ENCODE measurements around the gene MAGOH. TPM values are rescaled to one million over a fixed set of nuclear protein-coding genes. Genes with fewer than 3 reads are reported as not detected.
"Not testable (repeated sequence)": the region's sequence is repeated elsewhere in the genome, so short reads cannot be mapped to it uniquely, and the experiment has no call there.

MAGOH gene
- total RNA-seq, 1 experiment from 2014 or later, result 68.2 TPM

- peak; percentile 90 for DNase-seq (ENCODE audit: low read depth)
These were observed 18.0 kb downstream of the MAGOH start, which contains the start of gene CZIB for GRCh38 chr1:53220171-53220961. Gene CZIB, minus strand, starts transcription at chr1:53220634. Its CDS starts 59 bp downstream, at chr1:53220575.

DNA sequence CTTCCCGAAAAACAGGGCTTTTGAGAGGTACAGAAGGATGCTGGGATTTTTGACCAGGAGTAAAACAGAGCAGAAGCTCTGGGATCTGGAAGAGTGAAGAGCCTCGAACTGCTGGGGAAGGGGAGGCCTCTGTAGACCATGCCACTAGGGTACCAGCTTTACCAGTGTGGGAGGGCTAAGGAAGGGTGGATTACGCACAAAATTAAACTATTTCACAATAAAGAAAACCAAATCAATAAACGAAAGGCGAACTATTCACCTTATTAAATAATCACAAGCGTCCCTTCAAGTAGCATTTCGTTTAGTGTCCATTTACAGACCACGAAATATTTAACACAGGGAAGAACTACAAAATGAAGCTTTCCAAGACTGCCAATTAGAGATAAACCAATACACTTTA is 18.6 kb downstream of the MAGOH start:
- no peak for DNase-seq (ENCODE audit: low read depth)

GRCh38 chr1:53218201-53218600 is 20.1 kb downstream of the MAGOH start:
- DNase-seq (ENCODE audit: low read depth), result no peak

DNA sequence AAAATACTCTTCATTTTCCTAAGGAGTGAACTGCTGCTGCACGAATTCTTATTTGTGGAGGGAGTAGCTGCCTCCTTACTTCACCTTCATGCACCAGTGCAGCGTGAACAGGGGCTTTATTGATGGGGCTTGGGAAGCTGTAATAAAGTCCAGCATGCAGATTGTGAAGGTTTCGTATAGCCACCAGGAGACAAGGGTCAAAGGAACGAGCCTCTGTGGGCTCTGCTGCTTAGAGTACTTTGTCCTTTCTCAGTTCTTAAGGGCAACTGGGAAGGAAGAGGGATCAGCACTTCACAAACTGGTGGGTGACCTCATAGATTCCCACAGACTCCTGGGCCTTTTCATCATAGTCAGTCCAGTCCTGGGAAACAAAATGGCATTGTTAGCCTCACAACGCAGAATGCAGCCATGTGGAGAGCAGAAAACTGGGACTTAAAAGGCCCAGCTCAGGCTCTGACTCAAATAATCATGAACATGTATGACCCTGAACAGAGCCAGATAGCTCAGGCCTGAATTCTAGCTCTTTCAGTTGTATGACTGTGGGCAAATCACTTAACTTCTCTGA is 23.9 kb downstream of the MAGOH start:
- DNase-seq (ENCODE audit: low read depth), result no peak

- DNase-seq (ENCODE audit: low read depth), result no peak
These were observed 27.4 kb downstream of the MAGOH start for GRCh38 chr1:53210954-53211353.

DNA sequence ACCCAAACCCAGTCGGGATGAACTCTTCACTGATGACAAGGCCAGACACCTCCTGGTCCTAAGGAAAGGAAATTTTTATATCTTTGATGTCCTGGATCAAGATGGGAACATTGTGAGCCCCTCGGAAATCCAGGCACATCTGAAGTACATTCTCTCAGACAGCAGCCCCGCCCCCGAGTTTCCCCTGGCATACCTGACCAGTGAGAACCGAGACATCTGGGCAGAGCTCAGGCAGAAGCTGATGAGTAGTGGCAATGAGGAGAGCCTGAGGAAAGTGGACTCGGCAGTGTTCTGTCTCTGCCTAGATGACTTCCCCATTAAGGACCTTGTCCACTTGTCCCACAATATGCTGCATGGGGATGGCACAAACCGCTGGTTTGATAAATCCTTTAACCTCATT is 28.0 kb downstream of the MAGOH start:
- DNase-seq (ENCODE audit: low read depth), result no peak

DNA sequence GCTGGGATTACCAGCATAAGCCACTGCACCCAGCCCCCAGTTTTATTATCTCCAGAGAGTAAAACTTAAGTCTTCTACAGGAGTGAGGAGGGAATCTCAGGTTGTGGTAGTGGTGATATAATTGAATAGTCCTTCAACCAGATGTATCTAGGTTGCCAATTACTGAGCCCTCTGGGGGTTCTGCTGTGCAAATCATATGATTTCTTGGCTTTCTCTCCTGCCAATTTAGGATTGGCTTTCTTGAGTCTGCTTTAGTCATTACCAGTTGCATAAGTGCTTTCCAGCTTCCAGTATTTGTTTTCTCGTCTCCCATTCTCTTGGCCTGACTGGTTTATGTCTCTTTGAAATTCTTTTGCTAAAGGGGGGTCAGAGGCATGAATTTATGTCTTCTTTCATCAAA is 30.6 kb downstream of the MAGOH start:
- DNase-seq (ENCODE audit: low read depth), result no peak

GRCh38 chr1:53206735-53207379 is 31.5 kb downstream of the MAGOH start:
- DNase-seq (ENCODE audit: low read depth), result no peak

DNA sequence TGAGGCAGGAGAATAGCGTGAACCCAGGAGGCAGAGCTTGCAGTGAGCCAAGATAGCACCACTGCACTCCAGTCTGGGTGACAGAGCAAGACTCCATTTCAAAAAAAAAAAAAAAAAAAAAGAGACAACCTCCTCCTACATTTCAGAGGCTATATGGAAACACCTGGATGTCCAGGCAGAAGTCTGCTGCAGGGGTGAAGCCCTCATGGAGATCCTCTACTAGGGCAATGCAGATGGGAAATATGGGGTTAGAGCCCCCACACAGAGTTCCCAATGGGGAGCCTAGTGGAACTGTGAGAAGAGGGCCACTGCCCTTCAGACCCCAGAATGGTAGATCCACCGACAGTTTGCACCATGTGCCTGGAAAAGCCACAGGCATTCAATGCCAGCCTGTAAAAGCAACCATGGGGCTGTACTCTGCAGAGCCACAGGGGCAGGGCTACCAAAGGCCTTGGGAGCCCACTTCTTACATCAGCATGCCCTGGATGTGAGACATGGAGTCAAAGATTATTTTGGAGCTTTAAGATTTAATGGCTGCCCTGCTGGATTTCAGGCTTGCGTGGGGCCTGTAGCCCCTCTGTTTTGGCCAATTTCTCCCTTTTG is 32.1 kb downstream of the MAGOH start:
- DNase-seq (ENCODE audit: low read depth), result not testable (repeated sequence)

- not testable (repeated sequence) for DNase-seq (ENCODE audit: low read depth)
These were observed 32.8 kb downstream of the MAGOH start for GRCh38 chr1:53205496-53205895.

GRCh38 chr1:53203466-53203865 is 34.9 kb downstream of the MAGOH start:
- DNase-seq (ENCODE audit: low read depth), result no peak

DNA sequence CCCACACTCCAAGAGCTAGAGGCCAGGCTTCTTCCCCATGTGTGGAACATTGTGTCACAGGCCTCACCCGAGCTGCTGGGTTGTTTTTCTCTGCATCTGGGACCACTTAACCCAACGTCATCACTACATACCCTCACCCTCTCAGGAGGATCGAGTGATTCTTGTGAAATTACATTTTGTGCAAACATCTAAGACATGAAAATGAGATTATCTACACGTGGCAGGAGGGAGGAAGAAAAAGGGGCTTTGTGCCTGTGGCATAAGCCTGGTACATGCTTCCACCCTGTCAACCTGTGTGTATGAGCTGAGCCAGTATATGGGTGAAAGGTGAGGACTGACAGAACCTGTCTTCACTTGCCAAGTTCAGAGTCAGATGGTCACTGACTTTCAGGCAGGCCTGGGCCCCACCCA is 40.1 kb downstream of the MAGOH start:
- no peak for DNase-seq (ENCODE audit: low read depth)

GRCh38 chr1:53197291-53198200 is 40.8 kb downstream of the MAGOH start:
- DNase-seq (ENCODE audit: low read depth), result peak; percentile 40

- DNase-seq (ENCODE audit: low read depth), result peak; percentile 94
These were observed 41.6 kb downstream of the MAGOH start, which contains the start of gene CPT2 for GRCh38 chr1:53196485-53197290. Gene CPT2, plus strand, starts transcription at chr1:53196824. Its CDS starts 120 bp downstream, at chr1:53196944.

- peak; percentile 12 for DNase-seq (ENCODE audit: low read depth)
These were observed 42.3 kb downstream of the MAGOH start for GRCh38 chr1:53196017-53196484.

DNA sequence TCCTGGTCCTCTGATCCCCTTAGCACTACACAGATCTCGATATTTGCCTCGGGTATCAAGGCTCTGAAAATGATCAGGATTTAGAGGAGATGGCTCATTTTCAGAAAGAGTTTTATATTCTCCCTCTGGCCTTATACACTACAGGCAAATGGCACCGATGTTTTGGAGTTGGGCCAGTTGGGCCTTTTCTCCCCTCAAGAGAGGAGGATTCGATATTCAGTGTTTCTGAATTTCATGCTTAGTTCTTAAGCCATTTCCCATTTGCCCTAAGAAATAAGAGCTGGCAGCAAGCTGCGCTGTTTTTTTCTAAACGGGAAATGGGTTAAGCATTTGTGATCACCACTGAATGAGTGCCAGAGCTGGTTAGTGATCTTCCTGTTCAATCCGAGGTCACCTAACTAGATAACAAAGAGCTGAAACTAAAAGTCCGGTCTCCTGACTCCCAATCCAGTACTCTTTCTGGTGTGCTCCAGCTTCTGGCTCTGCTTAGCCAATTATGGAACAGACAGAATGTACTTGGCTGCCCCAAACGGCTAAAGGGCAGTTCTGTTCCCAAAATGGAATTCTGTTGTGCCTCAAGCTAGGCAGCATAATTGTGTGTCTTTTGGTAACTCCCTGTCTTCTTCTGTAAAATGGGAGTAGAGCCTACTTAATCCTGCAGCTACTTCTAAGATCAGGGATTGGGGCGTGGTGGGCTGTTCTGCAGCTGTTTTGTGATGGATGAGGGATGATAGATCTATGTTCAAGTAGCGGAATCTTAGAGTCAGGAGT is 42.9 kb downstream of the MAGOH start:
- no peak for DNase-seq (ENCODE audit: low read depth)

DNA sequence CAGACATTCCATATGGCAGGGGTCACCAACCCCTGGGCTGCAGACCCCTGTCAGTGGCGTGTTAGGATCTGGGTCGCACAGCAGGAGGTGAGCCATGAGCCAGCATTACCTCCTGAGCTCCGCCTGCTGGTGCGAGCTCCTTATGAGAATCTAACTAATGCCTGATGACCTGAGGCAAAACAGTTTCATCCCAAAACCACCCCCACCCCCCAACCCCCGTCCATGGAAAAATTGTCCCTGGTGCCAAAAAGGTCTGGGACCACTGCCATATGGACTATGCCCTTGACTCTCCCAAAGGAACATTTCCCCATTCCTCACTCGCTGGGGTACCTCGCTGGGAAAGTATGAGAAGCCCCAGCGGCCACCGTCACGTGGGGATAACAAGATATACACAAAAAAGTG is 48.1 kb downstream of the MAGOH start:
- no peak for DNase-seq (ENCODE audit: low read depth)

GRCh38 chr1:53189061-53189460 is 49.3 kb downstream of the MAGOH start:
- DNase-seq (ENCODE audit: low read depth), result no peak

DNA sequence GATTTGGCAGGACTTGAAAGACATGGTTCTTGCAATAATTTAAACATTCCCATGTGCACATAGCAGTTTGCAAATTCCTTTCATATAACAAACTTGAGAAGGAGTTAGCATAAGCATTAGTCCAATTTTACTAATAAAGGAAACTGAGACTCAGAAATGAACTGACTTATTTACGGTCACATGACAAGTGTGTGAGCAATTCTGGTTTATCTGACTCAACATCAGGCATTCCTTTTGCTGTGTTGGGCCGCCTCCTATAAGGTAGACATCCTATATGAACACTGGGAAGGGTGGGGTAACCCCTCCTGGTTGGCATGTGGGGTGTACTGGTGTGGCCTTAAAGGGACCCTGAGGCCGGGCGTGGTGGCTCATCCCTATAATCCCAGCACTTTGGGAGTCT is 50.2 kb downstream of the MAGOH start:
- no peak for DNase-seq (ENCODE audit: low read depth)

DNA sequence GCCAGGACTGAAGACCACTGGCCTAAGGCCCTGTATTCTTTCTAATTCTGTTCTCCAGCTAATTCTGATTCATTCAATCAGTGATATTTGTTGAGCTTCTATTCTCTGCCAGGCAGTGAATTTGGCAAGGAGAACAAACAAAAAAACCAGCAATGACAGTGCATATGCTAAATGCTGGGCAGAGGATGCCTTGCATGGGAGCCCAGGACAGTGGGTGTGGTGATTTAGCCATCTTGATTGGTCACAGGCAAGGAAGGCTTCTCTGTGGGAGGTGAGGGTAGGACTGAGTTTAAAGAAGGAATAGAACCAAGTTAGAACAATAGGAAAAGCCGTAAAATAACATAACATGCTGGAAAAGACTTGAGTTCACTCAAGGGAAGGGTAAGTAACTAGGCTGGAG is 50.9 kb downstream of the MAGOH start:
- no peak for DNase-seq (ENCODE audit: low read depth)

Data from M059J (cell line).